Osteoblast (primary cell): Measurements from ENCODE around the gene COX7A2. TPM values are rescaled to one million over a fixed set of nuclear protein-coding genes. Genes with fewer than 3 reads are reported as not detected.
A peak's percentile ranks its signal among the peaks of the same experiment; 100 is the strongest.

Source experiments
- DNase-seq: peaks from one replicate; pipeline ENCODE4 v3.0.0; 2011; ENCODE audit warnings: low spot score, mixed read lengths; ENCODE audit not compliant: insufficient read length; ENCODE audit errors: missing footprints
- H2AFZ ChIP-seq: 2 replicates; pipeline ENCODE4 v1.6.0; 2011; ENCODE audit warnings: mild to moderate bottlenecking, low read length
- H3K27ac ChIP-seq: 2 replicates; pipeline ENCODE4 v1.5.1; 2011; ENCODE audit warnings: mild to moderate bottlenecking, low read depth, low read length, moderate library complexity
- H3K27me3 ChIP-seq: 2 replicates; pipeline ENCODE4 v1.6.0; 2012; ENCODE audit warnings: mild to moderate bottlenecking, control low read depth, inconsistent platforms, low read length, moderate library complexity; ENCODE audit not compliant: insufficient read depth
- H3K36me3 ChIP-seq: 2 replicates; pipeline ENCODE4 v1.5.1; 2011; ENCODE audit warnings: mild to moderate bottlenecking, low read length, control low read depth, moderate library complexity; ENCODE audit not compliant: insufficient read depth
- H3K4me1 ChIP-seq: 2 replicates; pipeline ENCODE4 v1.5.1; 2011; ENCODE audit warnings: mild to moderate bottlenecking, low read length, control low read depth, moderate library complexity; ENCODE audit not compliant: insufficient read depth
- H3K4me2 ChIP-seq: 2 replicates; pipeline ENCODE4 v1.6.0; 2011; ENCODE audit warnings: mild to moderate bottlenecking, low read length; ENCODE audit not compliant: insufficient read depth
- H3K4me3 ChIP-seq: fragments of 200-600 bp; sonication (generic); 3 replicates; pipeline ENCODE4 v1.5.1; 2012; ENCODE audit warnings: mild to moderate bottlenecking, low read length, inconsistent platforms; ENCODE audit not compliant: insufficient read depth
- H3K79me2 ChIP-seq: 2 replicates; pipeline ENCODE4 v1.6.0; 2012; ENCODE audit warnings: mild to moderate bottlenecking, low read length, control low read depth, inconsistent platforms; ENCODE audit not compliant: insufficient read depth
- H3K9me3 ChIP-seq: 2 replicates; pipeline ENCODE4 v1.5.1; 2011; ENCODE audit warnings: low read depth, low read length, control low read depth
- H4K20me1 ChIP-seq: 2 replicates; pipeline ENCODE4 v1.6.0; 2012; ENCODE audit warnings: mild to moderate bottlenecking, low read length, control low read depth; ENCODE audit not compliant: insufficient read depth
- CTCF ChIP-seq: IDR thresholded peaks from 2 replicates; pipeline ENCODE4 v1.5.1; 2011; ENCODE audit warnings: mild to moderate bottlenecking, low read depth, low read length, moderate library complexity; ENCODE audit errors: extremely low read depth
- total RNA-seq: library from RNA; depleted of rRNA; stranded (reverse); fragments of >200 nt; gene quantifications from 2 replicates; pipeline ENCODE4 v1.2.3, GENCODE V29; 2012

The COX7A2 gene
- total RNA-seq, 1 donor = 72.0 TPM

DNA sequence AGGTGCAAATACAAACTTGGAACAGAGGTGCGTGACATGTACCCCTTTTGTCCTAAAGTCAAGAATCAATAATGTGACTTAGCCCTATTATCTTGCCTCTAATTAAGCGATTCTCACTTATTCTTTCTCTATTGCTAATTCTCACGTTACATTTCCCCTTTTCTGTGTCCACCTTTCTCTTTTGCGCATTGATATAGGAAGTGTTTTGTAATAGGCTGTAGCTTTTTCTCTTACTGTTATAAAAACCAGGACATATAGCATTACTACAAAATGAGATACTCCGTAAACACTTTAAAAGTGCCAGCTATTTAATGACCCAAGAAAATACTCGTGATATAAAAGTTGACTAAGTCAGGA, 41.7 kb upstream of the COX7A2 start:
- Histone ChIP-seq H3K4me1 (peaks cover 28% of the 10 kb centered on the region), H3K27me3 (no peaks in the 10 kb centered on the region), H2AFZ (peak overlapping the region; percentile 93), H3K4me2 (peak overlapping the region; percentile 93), H3K9me3 (no peaks in the 10 kb centered on the region), H4K20me1 (peaks cover 28% of the 10 kb centered on the region), H3K36me3 (no peaks in the 10 kb centered on the region), H3K4me3 (peak overlapping the region; percentile 99), H3K27ac (peak overlapping the region; percentile 92), H3K79me2 (peaks cover 50% of the 10 kb centered on the region)
- peak; percentile 58 for DNase-seq
- TF ChIP-seq CTCF = no peak

- no peak for TF ChIP-seq CTCF
- peaks cover 55% of the 10 kb centered on the region for H3K79me2 ChIP-seq
These were observed 41.2 kb upstream of the COX7A2 start, which contains the start of gene TMEM30A for GRCh38 chr6:75284632-75285282. TSS of gene TMEM30A (minus strand) at chr6:75284792. CDS start at chr6:75284638, 154 bp downstream.

DNA sequence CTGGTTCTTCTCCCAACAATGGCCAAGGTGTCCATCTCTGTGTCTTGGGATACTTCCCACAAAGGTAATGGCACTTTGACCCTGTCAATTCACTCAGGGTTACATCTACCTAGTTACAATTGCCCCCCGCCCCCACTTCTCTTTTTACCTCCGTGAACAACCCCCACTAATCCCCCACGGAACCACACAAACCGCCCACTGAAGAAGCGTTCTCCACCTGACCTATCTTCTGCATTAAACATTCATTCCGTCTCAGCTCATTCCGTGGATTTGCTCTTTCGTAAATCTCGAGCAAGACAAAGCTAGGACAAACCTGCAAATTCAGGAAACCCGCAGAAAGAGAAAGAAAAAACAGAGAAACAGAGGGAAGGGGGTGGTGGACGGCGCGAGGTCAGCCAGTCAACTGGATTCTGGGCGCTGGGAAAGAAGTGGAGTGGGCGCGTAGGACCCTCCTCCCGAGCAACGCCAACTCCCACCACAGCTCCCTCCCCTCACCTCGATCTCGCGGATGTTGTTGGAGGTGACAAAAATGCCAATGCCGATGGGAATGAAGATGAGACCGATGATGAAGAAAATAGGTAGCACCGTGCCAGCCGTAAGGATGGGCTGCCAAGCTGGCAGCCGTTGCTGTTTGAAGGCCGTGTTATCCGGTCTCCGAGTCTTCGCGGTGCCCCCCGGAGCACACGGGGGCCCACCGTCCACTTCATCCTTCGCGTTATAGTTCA, 40.5 kb upstream of the COX7A2 start:
- peak overlapping the region; percentile 93 for H2AFZ ChIP-seq
- H3K4me3 ChIP-seq = peak overlapping the region; percentile 99
- peaks cover 37% of the 10 kb centered on the region for H3K4me1 ChIP-seq
- no peaks in the 10 kb centered on the region for H3K9me3 ChIP-seq
- H3K36me3 ChIP-seq = no peaks in the 10 kb centered on the region
- TF ChIP-seq CTCF = no peak
- peaks cover 62% of the 10 kb centered on the region for H3K79me2 ChIP-seq
- peaks cover 35% of the 10 kb centered on the region for H4K20me1 ChIP-seq
- DNase-seq = peak; percentile 15
- no peaks in the 10 kb centered on the region for H3K27me3 ChIP-seq
- H3K4me2 ChIP-seq = peak overlapping the region; percentile 83
- H3K27ac ChIP-seq = peak overlapping the region; percentile 92

More at GRCh38 chr6:75284632-75285282, 41.2 kb upstream of the COX7A2 start, which contains the start of gene TMEM30A:
- peak within 1 kb of the TSS; percentile 99 for H3K4me3 ChIP-seq
- peak within 1 kb of the TSS; percentile 93 for H3K4me2 ChIP-seq
- peaks cover 28% of the 10 kb centered on the region for H4K20me1 ChIP-seq
- H2AFZ ChIP-seq = peak within 1 kb of the TSS; percentile 93
- no peaks in the 10 kb centered on the region for H3K27me3 ChIP-seq
- no peaks in the 10 kb centered on the region for H3K9me3 ChIP-seq
- no peaks in the 10 kb centered on the region for H3K36me3 ChIP-seq
- peaks cover 33% of the 10 kb centered on the region for H3K4me1 ChIP-seq
- peak; percentile 94 for DNase-seq
- H3K27ac ChIP-seq = peak within 1 kb of the TSS; percentile 92

GRCh38 chr6:75282706-75283105, 39.1 kb upstream of the COX7A2 start:
- H2AFZ ChIP-seq = no peak overlapping the region
- peak overlapping the region; percentile 99 for H3K4me3 ChIP-seq
- peak overlapping the region; percentile 92 for H3K27ac ChIP-seq
- H3K4me1 ChIP-seq = peaks cover 41% of the 10 kb centered on the region
- peaks cover 75% of the 10 kb centered on the region for H3K79me2 ChIP-seq
- DNase-seq = peak; percentile 51
- TF ChIP-seq CTCF = no peak
- H3K27me3 ChIP-seq = no peaks in the 10 kb centered on the region
- H3K4me2 ChIP-seq = peak overlapping the region; percentile 83
- no peaks in the 10 kb centered on the region for H3K36me3 ChIP-seq
- peaks cover 45% of the 10 kb centered on the region for H4K20me1 ChIP-seq
- H3K9me3 ChIP-seq = no peaks in the 10 kb centered on the region
